Upper lobe of right lung (tissue), 1 donor: Measurements from ENCODE around the gene DHX35. TPM values are rescaled to one million over a fixed set of nuclear protein-coding genes. Genes with fewer than 3 reads are reported as not detected.

Experiments
- ATAC-seq: fragments of 200-7000 bp; cut with Tn5 transposase; one replicate; pipeline ENCODE4 v1.9.1; 2020; ENCODE audit warnings: mild to moderate bottlenecking, moderate library complexity
- DNase-seq: peaks from one replicate; pipeline ENCODE4 v3.0.0-alpha.2; 2020
- H3K27ac ChIP-seq: fragments of 200-600 bp; one replicate; pipeline ENCODE4 v1.8.0; 2022
- H3K27me3 ChIP-seq: fragments of 200-600 bp; one replicate; pipeline ENCODE4 v1.8.0; 2022; ENCODE audit warnings: mild to moderate bottlenecking
- H3K36me3 ChIP-seq: fragments of 200-600 bp; one replicate; pipeline ENCODE4 v1.8.0; 2022
- H3K4me1 ChIP-seq: fragments of 200-600 bp; one replicate; pipeline ENCODE4 v1.8.0; 2022
- H3K4me3 ChIP-seq: fragments of 200-600 bp; one replicate; pipeline ENCODE4 v1.8.0; 2022; ENCODE audit warnings: mild to moderate bottlenecking
- H3K9me3 ChIP-seq: fragments of 200-600 bp; one replicate; pipeline ENCODE4 v1.8.0; 2022
- CTCF ChIP-seq: fragments of 200-600 bp; IDR thresholded peaks from one replicate; pipeline ENCODE4 v1.8.0; 2022; ENCODE audit warnings: antibody characterized with exemption
- intact Hi-C: fragments of 100-400 bp; cut with DNase I; formaldehyde crosslinking; loops from one replicate; pipeline ENCODE4 v1.11.0; 2022
- total RNA-seq: library from RNA; stranded (reverse); fragmentation: NEBNext Ultra II Directional; extraction: Animal tissue kit (Norgen Biotek cat#: 25700); gene quantifications from one replicate; pipeline ENCODE4 v1.2.1, GENCODE V29; 2021
- donor health status: DM: no; HTN: yes; CAD: no; lungs with severe emphysema.

The DHX35 gene
- total RNA-seq, 1 donor from 2014 or later: 11.1 TPM

- intact Hi-C loops: no loop called here
Measured at GRCh38 chr20:38920411-38920810, 41.7 kb upstream of the DHX35 start.

GRCh38 chr20:38920851-38921250 lies 41.3 kb upstream of the DHX35 start:
- Histone ChIP-seq H3K4me3 (no peak overlapping the region), H3K4me1 (no peaks in the 10 kb centered on the region), H3K27ac (no peak overlapping the region), H3K27me3 (no peaks in the 10 kb centered on the region), H3K9me3 (no peaks in the 10 kb centered on the region), H3K36me3 (no peaks in the 10 kb centered on the region)
- no peak for DNase-seq
- no peak for ATAC-seq
- no peak for TF ChIP-seq CTCF
- intact Hi-C loops: no loop called here

More at GRCh38 chr20:38920411-38920810, 41.7 kb upstream of the DHX35 start:
- Histone ChIP-seq H3K36me3 (no peaks in the 10 kb centered on the region), H3K9me3 (no peaks in the 10 kb centered on the region), H3K4me3 (no peak overlapping the region), H3K27ac (no peak overlapping the region), H3K27me3 (no peaks in the 10 kb centered on the region), H3K4me1 (no peaks in the 10 kb centered on the region)
- ATAC-seq (no peak), DNase-seq (no peak)
- TF ChIP-seq CTCF: no peak

GRCh38 chr20:38924718-38925117 lies 37.4 kb upstream of the DHX35 start:
- DNase-seq: no peak
- Histone ChIP-seq H3K27ac (no peak overlapping the region), H3K27me3 (no peaks in the 10 kb centered on the region), H3K4me3 (no peak overlapping the region), H3K4me1 (peaks cover 7% of the 10 kb centered on the region), H3K36me3 (no peaks in the 10 kb centered on the region), H3K9me3 (no peaks in the 10 kb centered on the region)
- intact Hi-C loops: loop anchor here (5.0 kb wide), 1 partner anchor 123 kb away; no protein-coding TSS in a partner anchor
- no peak for TF ChIP-seq CTCF
- no peak for ATAC-seq

GRCh38 chr20:38926142-38926933 lies 35.8 kb upstream of the DHX35 start, which contains the start of gene FAM83D:
FAM83D (plus strand) TSS chr20:38926417; CDS start chr20:38926443, 26 bp downstream.
- peak; percentile 96 for DNase-seq
- Histone ChIP-seq H3K36me3 (no peaks in the 10 kb centered on the region), H3K27me3 (peaks cover 3% of the 10 kb centered on the region), H3K4me3 (peak within 1 kb of the TSS; percentile 70), H3K4me1 (peaks cover 7% of the 10 kb centered on the region), H3K9me3 (no peaks in the 10 kb centered on the region), H3K27ac (no peak within 1 kb of the TSS)
- ATAC-seq: peak; percentile 98
- no peak for TF ChIP-seq CTCF
- intact Hi-C loops: loop anchor here (5.0 kb wide), 1 partner anchor 121 kb away; no protein-coding TSS in a partner anchor

- no peaks in the 10 kb centered on the region for H3K9me3 ChIP-seq
- H3K36me3 ChIP-seq: no peaks in the 10 kb centered on the region
- TF ChIP-seq CTCF: no peak
- ATAC-seq (no peak), DNase-seq (no peak)
- H3K27ac ChIP-seq: no peak overlapping the region
- peak overlapping the region; percentile 70 for H3K4me3 ChIP-seq
- peaks cover 3% of the 10 kb centered on the region for H3K27me3 ChIP-seq
- intact Hi-C loops: loop anchor here (5.0 kb wide), 1 partner anchor 120 kb away; no protein-coding TSS in a partner anchor
- peaks cover 7% of the 10 kb centered on the region for H3K4me1 ChIP-seq
Measured at GRCh38 chr20:38926934-38927616, 35.1 kb upstream of the DHX35 start.
